PFSK-1 (cell line): ENCODE data around the gene SLC24A4. TPM values are rescaled to one million over a fixed set of nuclear protein-coding genes. Genes with fewer than 3 reads are reported as not detected.

ENCODE experiments used
- FOXP2 ChIP-seq: optimal IDR thresholded peaks from 2 replicates; pipeline ENCODE3; 2011; ENCODE audit warnings: borderline replicate concordance, control low read depth, inconsistent platforms; ENCODE audit not compliant: insufficient read depth; ENCODE audit errors: extremely low read length, extremely low read depth
- POLR2AphosphoS5 ChIP-seq: IDR thresholded peaks from 2 replicates; pipeline ENCODE4 v1.6.1; 2012; ENCODE audit warnings: low read depth, mild to moderate bottlenecking, control low read depth, low read length, moderate library complexity
- REST ChIP-seq, 2 experiments: IDR thresholded peaks; 2 replicates each; pipeline versions ENCODE4 v1.6.1 to v1.8.0; 2011 to 2012; ENCODE audit warnings: low read depth in 2 of 2, low read length in 2 of 2, control low read depth in 1 of 2, inconsistent platforms in 1 of 2, mild to moderate bottlenecking in 1 of 2, moderate library complexity in 1 of 2; ENCODE audit not compliant: insufficient read depth in 1 of 2
- SIN3A ChIP-seq: IDR thresholded peaks from 2 replicates; pipeline ENCODE4 v1.6.1; 2012; ENCODE audit warnings: mild to moderate bottlenecking, low read length, moderate library complexity, borderline replicate concordance; ENCODE audit not compliant: insufficient read depth
- TAF1 ChIP-seq: IDR thresholded peaks from 2 replicates; pipeline ENCODE4 v1.6.1; 2012; ENCODE audit warnings: low read length, control low read depth, borderline replicate concordance; ENCODE audit not compliant: insufficient read depth
- polyA plus RNA-seq: library from polyadenylated mRNA; unstranded; fragments of >200 nt; gene quantifications from one replicate; pipeline ENCODE4 v1.2.1, GENCODE V29; 2012; ENCODE audit warnings: low read depth, missing spikeins; ENCODE audit not compliant: insufficient read length

Gene SLC24A4
- not detected for polyA plus RNA-seq

DNA sequence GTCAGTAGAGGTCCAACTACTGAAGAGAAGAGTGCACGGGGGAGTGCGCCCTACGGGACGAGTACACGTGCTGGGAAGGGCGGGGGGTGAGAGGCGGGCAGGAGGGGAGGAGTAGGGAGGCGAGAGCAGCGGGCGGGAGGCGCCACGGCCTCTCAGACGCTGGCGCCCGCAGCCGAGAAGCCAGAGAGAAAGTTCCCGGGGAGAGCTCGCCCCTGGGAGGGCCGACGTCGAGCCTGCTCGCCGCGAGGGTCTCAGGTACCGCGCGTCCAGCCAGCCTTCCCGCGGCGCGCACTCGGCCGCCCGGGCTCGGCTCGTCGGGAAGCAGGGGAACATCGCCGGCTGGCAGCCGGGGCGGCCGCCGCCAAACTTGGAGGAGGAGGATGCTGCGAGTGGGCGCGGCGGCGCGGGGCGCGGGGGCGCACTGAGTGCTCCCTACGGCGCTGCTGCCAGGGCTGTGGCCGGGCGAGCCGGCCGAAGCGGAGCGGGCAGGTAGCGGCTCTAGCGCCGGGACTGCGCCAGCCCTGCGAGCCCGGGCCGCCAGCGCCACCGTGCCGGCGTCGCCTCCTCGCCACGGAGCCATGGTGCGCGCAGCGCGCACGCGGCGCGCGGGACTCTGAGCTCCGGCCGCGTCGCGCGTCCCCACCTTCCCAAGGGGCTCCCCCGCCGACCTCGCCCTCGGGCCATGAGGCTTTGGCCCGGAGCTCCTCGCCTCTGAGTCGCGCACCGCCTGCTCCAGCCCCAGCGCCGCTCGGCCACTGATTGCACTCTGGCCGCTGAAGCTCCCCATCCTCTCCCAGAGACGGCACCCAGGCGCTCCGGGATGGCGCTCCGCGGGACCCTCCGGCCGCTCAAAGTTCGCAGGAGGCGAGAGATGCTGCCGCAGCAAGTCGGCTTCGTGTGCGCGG lies at the start of gene SLC24A4:
SLC24A4 (plus strand) TSS at position 155 of the 905 bp plus-strand sequence; CDS start at position 821, 666 bp downstream.
- TF ChIP-seq FOXP2 = no peak

GRCh38 chr14:92273166-92273565 lies 49.8 kb upstream of the SLC24A4 start:
- TF ChIP-seq POLR2AphosphoS5 = no peak
- no peak for TF ChIP-seq REST (IDR thresholded peaks at IDR 0.05; ENCODE audit: insufficient read depth in 1 of 2, low read depth in 2 of 2, low read length in 2 of 2)
- no peak for TF ChIP-seq TAF1

DNA sequence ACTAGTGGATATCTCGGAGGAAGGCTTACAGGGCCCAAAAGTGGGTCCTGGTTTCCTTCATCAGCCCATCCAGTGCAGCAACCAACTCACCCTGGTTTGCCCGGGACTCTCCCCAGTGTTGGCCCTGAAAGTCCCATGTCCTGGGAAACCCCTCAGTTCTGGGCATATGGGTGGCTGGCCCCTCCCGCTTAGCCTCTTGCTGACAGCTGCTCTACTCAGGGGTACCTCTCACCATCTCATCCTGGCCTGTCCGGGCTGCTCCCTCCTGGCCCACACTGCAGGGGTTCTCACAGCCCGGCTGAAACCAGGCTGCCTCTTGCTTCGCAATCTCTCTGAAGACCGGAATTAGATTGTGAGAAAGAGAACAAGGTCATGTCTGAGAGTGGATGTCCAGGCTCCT lies 48.9 kb upstream of the SLC24A4 start:
- TF ChIP-seq SIN3A = no peak
- no peak for TF ChIP-seq TAF1
- TF ChIP-seq FOXP2 = no peak
- no peak for TF ChIP-seq POLR2AphosphoS5
- no peak for TF ChIP-seq REST (IDR thresholded peaks at IDR 0.05; ENCODE audit: insufficient read depth in 1 of 2, low read depth in 2 of 2, low read length in 2 of 2)

GRCh38 chr14:92276074-92276473 lies 46.9 kb upstream of the SLC24A4 start:
- TF ChIP-seq TAF1 (no peak), SIN3A (no peak), POLR2AphosphoS5 (no peak), FOXP2 (no peak), REST (IDR thresholded peaks at IDR 0.05; ENCODE audit: insufficient read depth in 1 of 2, low read depth in 2 of 2, low read length in 2 of 2) (no peak)

DNA sequence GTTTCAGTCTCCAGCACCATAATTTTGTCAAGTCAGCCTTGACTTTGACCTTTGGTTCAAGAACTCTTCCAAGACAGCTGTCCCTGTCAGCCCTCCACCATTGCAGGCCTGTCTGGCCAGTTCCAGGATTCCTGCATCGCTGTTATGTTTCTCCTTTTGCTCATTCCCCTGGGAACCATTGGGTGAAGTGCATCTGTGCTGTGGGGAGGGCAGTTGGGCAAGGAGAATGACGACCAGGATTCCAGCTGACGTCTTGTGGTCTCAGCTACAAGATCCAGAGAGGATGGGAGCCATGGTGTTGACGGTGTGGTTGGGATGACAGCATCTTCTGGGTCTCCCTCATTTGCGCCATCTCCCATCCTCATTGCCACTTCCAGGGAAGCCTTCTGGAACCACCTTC lies 45.9 kb upstream of the SLC24A4 start:
- TF ChIP-seq FOXP2 (no peak), POLR2AphosphoS5 (no peak), TAF1 (no peak), REST (IDR thresholded peaks at IDR 0.05; ENCODE audit: insufficient read depth in 1 of 2, low read depth in 2 of 2, low read length in 2 of 2) (no peak), SIN3A (no peak)
